ENCODE data around the gene SIGLEC9. TPM values are rescaled to one million over a fixed set of nuclear protein-coding genes. Genes with fewer than 3 reads are reported as not detected.
"Not testable (repeated sequence)": the region's sequence is repeated elsewhere in the genome, so short reads cannot be mapped to it uniquely, and the experiment has no call there.

SIGLEC9 gene
- total RNA-seq, 1 donor from 2014 or later: 0.21 TPM

DNA sequence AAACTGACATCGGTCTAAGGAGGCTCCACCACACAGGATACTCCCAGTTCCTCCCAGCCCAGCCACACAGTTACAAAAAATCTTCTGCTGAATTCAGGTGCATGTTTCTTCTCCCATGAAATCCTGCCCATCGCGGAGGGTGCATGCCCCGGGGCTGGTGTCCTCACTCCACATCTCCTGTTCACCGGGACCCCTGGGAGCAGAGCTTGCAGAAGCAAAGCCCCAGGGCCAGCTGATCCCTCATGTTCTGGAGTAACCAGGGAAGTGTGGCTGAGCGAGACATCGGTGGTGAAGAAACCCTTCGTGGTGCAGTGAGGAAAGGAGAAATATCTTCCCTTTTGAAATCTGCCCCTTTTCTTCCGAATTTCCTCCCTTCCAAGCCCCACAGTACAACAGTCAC lies 904 bp upstream of the SIGLEC9 start:
- no peak for DNase-seq

- no peak for DNase-seq
Measured at GRCh38 chr19:51124216-51124615, 490 bp upstream of the SIGLEC9 start.

- no peak for DNase-seq
Measured at GRCh38 chr19:51125421-51126075, 842 bp downstream of the SIGLEC9 start.

DNA sequence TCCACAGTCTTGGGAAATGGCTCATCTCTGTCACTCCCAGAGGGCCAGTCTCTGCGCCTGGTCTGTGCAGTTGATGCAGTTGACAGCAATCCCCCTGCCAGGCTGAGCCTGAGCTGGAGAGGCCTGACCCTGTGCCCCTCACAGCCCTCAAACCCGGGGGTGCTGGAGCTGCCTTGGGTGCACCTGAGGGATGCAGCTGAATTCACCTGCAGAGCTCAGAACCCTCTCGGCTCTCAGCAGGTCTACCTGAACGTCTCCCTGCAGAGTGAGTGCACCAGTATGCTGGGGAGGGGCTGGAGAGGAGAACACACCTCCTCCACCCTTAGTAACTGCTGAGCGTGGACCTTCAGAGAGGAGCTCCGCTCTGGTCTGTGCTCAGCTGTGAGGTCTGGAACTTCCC lies 2.3 kb downstream of the SIGLEC9 start:
- DNase-seq: no peak

GRCh38 chr19:51127755-51128154 lies 3.0 kb downstream of the SIGLEC9 start:
- peak; percentile 9 for DNase-seq

DNA sequence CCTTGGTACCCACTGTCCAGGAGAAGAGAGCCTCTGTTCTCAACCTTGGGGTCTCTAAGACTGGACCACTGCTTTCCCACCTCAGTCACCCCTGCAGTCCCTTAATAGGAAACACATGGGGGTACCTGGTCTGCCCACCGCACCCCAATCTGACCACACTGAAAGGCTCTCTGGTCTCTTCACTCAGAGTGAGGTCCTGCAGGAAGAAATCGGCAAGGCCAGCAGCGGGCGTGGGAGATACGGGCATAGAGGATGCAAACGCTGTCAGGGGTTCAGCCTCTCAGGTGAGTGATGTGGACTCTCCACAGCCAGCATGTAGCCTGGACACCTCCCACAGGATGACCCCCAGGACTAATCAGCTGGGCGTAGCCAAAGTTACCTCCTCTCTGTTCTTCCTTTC lies 3.5 kb downstream of the SIGLEC9 start:
- no peak for DNase-seq

- no peak for DNase-seq
Measured at GRCh38 chr19:51129716-51130115, 5.0 kb downstream of the SIGLEC9 start.

DNA sequence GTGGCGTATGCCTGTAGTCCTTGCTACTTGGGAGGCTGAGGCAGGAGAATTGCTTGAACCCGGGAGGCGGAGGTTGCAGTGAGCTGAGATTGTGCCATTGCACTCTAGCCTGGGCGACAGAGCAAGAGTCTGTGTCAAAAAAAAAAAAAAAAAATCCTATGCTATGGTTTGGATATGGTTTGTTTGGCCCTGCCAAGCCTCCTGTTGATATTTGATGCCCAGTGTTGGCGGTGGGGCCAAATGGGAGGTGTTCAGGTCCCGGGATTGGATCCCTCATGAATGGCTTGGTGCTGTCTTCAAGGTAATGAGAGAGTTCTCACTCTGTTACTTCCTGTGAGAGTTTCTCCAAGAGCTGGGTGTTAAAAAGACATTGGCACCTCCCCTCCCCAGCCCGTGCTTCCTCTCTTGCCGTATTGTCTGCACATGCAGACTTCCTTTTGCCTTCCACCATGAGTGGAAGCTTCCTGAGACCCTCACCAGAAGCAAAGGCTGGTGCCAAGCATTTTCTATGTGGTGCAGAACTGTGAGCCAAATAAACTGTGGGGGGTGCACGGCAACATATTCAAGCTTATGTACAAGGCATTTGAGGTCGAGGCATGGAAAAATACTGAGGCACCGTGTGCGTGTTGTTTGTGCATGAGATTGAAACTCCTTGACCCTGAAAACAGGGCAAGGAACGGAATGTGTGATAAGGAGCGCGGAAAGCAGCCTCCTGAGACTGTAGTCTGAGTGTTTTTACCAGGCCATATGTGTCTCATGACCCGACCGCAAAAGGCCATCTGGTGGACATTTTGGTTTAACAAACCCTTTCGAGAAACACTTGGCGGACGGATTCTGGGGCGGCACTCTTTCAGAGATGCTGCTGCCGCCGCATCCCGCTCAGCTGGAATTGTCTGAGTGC lies 7.3 kb downstream of the SIGLEC9 start:
- peak; percentile 9 for DNase-seq

DNA sequence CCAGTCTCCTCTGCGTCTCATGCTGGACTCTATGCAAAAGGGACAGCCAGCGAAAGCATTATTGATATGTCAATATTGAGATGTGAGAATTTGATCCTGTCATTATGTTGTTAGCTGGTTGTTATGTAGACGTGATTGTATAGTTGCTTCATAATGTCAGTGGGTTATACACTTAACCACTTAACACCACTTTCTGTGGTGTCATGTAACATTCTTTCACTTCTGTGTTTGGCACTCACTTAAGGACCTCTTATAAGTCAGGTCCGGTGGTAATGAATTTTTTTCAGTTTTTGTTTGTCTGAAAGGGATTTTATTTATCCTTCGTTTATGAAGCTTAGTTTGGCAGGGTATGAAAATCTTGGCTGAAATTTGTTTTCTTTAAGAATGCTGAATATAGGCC lies 10.3 kb downstream of the SIGLEC9 start:
- DNase-seq: no peak

- DNase-seq: no peak
Measured at GRCh38 chr19:51135986-51136762, 11.5 kb downstream of the SIGLEC9 start.

GRCh38 chr19:51136851-51137551 lies 12.3 kb downstream of the SIGLEC9 start:
- DNase-seq: no peak

- DNase-seq: no peak
Measured at GRCh38 chr19:51137792-51138425, 13.2 kb downstream of the SIGLEC9 start.

DNA sequence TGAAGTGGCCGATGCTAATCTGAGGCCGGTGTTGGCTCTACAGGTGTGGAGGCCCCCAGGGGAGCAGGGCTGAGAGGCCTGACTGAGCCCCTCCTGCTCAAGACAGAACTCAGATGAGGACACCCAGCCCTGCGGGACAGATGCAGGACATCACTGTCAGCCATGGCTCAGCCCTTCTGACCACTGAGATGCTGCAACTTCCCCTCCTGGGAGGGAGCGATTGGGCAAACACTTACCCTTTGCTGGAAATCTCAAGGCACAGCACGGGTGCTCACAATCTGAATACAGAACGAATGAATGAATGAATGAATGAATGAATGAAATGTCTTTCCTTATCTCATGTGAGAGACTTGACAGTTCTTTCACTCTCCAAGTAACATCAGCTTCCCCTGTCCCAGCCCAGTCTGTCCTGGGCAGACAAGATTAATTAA lies 13.9 kb downstream of the SIGLEC9 start:
- DNase-seq: no peak

- no peak for DNase-seq
Measured at GRCh38 chr19:51139299-51140014, 14.8 kb downstream of the SIGLEC9 start.

DNA sequence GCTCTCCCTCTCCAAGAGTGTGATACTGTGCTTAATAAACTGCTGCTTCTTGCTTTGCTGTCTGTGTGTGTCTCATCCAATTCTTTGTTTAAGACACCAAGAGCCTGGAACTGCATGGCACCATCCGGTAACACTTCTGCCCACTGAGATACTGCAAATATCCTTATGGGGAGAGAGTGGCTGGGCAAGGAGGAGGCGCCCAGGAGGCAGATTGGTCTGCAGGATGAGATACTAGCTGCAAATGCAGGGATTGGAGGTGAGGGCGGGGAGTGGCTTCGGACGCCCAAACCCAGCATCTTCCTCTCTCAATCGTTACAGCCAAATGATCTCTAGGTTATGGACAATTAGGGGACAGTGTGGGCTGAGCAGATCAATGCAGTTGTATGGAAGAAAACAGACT lies 15.7 kb downstream of the SIGLEC9 start:
- no peak for DNase-seq

- DNase-seq: no peak
Measured at GRCh38 chr19:51141181-51141580, 16.5 kb downstream of the SIGLEC9 start.

DNA sequence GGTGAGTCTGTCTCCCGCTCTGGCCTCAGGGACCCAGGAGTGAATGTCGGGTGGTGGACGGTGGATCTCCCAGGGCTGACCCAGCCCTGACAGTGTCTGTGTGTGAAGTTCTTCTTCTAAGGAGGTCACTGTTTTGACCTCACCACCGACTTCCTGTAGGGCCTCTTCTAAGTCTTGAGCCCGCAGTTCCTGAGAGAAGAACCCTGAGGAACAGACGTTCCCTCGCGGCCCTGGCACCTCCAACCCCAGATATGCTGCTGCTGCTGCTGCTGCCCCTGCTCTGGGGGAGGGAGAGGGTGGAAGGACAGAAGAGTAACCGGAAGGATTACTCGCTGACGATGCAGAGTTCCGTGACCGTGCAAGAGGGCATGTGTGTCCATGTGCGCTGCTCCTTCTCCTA lies 17.4 kb downstream of the SIGLEC9 start, which contains the start of gene SIGLEC7:
TSS of gene SIGLEC7 (plus strand) at position 183 of the 400 bp plus-strand sequence. CDS start at position 252, 69 bp downstream.
- no peak for DNase-seq

GRCh38 chr19:51142809-51143475 lies 18.2 kb downstream of the SIGLEC9 start:
- not testable (repeated sequence) for DNase-seq

GRCh38 chr19:51143486-51143885 lies 18.8 kb downstream of the SIGLEC9 start:
- no peak for DNase-seq

GRCh38 chr19:51144482-51145045 lies 19.9 kb downstream of the SIGLEC9 start:
- DNase-seq: no peak

Measured in tongue (tissue), 2 donors.